GM12878 (cell line): ENCODE measurements around the gene TMEM225B. TPM values are rescaled to one million over a fixed set of nuclear protein-coding genes. Genes with fewer than 3 reads are reported as not detected.

Source experiments
- ATAC-seq: fragments of 200-7000 bp; cut with Tn5 transposase; 3 replicates; pipeline ENCODE4 v1.9.1; 2020; ENCODE audit warnings: mild to moderate bottlenecking, moderate library complexity
- BruUV-seq: library from RNA; stranded (reverse); fragments of 400-500 nt; replicated peaks from 2 replicates; lab custom pipeline; 2021; lab: Mats Ljungman, UMichigan
- CTCF ChIA-PET: fragments of 300-600 bp; sonication (Branson Sonifier 250); formaldehyde crosslinking; extraction: SDS; loops from one replicate; lab custom pipeline; 2021; ENCODE audit warnings: inconsistent platforms; lab: Yijun Ruan, JAX
- POLR2A ChIA-PET: fragments of 350-600 bp; formaldehyde crosslinking; extraction: SDS; loops from one replicate; lab custom pipeline; 2021; ENCODE audit warnings: inconsistent platforms; lab: Charles Lee
- RAD21 ChIA-PET: fragments of 300-600 bp; sonication (Branson Sonifier 250); formaldehyde crosslinking; loops from one replicate; lab custom pipeline; 2023; ENCODE audit warnings: antibody characterized with exemption; ENCODE audit not compliant: unreplicated experiment; lab: Charles Lee
- SMC1A ChIA-PET: fragments of 300-600 bp; sonication (Branson Sonifier 250); formaldehyde crosslinking; loops from one replicate; lab custom pipeline; 2023; ENCODE audit not compliant: unreplicated experiment, uncharacterized antibody; lab: Charles Lee
- DNase-seq: peaks from one replicate; pipeline ENCODE4 v3.0.0-alpha.2; 2011; ENCODE audit warnings: low read depth, low spot score
- FAIRE-seq: peaks from 3 replicates; lab custom pipeline; 2011; peaks lifted over from hg19 to GRCh38; lab: Jason Lieb, UNC
- H2AFZ ChIP-seq: 2 replicates; pipeline ENCODE4 v1.6.0; 2011; ENCODE audit warnings: low read depth, low read length, control low read depth; ENCODE audit not compliant: control insufficient read depth
- H3K27ac ChIP-seq: 2 replicates; pipeline ENCODE4 v1.5.1; 2011; ENCODE audit warnings: control low read depth; ENCODE audit not compliant: control insufficient read depth, insufficient read depth
- H3K27me3 ChIP-seq, 2 experiments: replicated peaks in 1 of 2; 2 replicates each; pipeline versions ENCODE4 v1.6.0 to v1.6.1; 2011; ENCODE audit warnings: low read length in 1 of 2; ENCODE audit not compliant: control insufficient read depth in 2 of 2, insufficient read depth in 2 of 2
- H3K36me3 ChIP-seq, 2 experiments: 2 replicates each; pipeline ENCODE4 v1.5.1; 2011; ENCODE audit warnings: low read length in 1 of 2; ENCODE audit not compliant: control insufficient read depth in 2 of 2, insufficient read depth in 2 of 2
- H3K4me1 ChIP-seq: 2 replicates; pipeline ENCODE4 v1.6.1; 2011; ENCODE audit warnings: mild to moderate bottlenecking, low read length, moderate library complexity, mixed read lengths; ENCODE audit not compliant: control insufficient read depth, insufficient read depth
- H3K4me2 ChIP-seq: 2 replicates; pipeline ENCODE4 v1.6.0; 2011; ENCODE audit warnings: control low read depth; ENCODE audit not compliant: control insufficient read depth, insufficient read depth
- H3K4me3 ChIP-seq: fragments of 200-600 bp; sonication (generic); 2 replicates; pipeline ENCODE4 v1.5.1; 2016
- H3K79me2 ChIP-seq: 2 replicates; pipeline ENCODE4 v1.6.0; 2011; ENCODE audit warnings: low read length; ENCODE audit not compliant: control insufficient read depth, insufficient read depth
- H3K9ac ChIP-seq: 2 replicates; pipeline ENCODE4 v1.8.0; 2011; ENCODE audit warnings: low read length, control low read depth, mixed read lengths; ENCODE audit not compliant: control insufficient read depth, insufficient read depth
- H3K9me3 ChIP-seq: replicated peaks from 3 replicates; pipeline ENCODE4 v1.5.1; 2011; ENCODE audit warnings: mild to moderate bottlenecking, low read length; ENCODE audit not compliant: control insufficient read depth, insufficient read depth
- H4K20me1 ChIP-seq: 2 replicates; pipeline ENCODE4 v1.6.0; 2011; ENCODE audit not compliant: control insufficient read depth, insufficient read depth
- ASH2L ChIP-seq: fragments of 300-600, 200-600 bp; sonication (generic); IDR thresholded peaks from 2 replicates; pipeline ENCODE4 v1.6.1; 2017; ENCODE audit warnings: low read depth, mild to moderate bottlenecking, borderline replicate concordance
- ATF2 ChIP-seq: IDR thresholded peaks from 2 replicates; pipeline ENCODE4 v1.6.1; 2012; ENCODE audit warnings: low read length, inconsistent platforms
- CUX1 ChIP-seq: IDR thresholded peaks from 2 replicates; pipeline ENCODE4 v1.6.1; 2012; ENCODE audit warnings: improper control_type of control experiment, low read depth, low read length; ENCODE audit not compliant: insufficient replicate concordance
- EGR1 ChIP-seq, 2 experiments: IDR thresholded peaks; 1 replicate in 1 of 2; 2 replicates in 1 of 2; pipeline ENCODE4 v1.6.1; 2011 to 2012; ENCODE audit warnings: low read depth in 2 of 2, low read length in 2 of 2, borderline replicate concordance in 1 of 2, mild to moderate bottlenecking in 1 of 2, moderate library complexity in 1 of 2
- GATAD2B ChIP-seq: fragments of 450-650 bp; conservative IDR thresholded peaks from 2 replicates; pipeline ENCODE4 v1.6.1; 2017; ENCODE audit warnings: low read depth, mild to moderate bottlenecking, moderate library complexity
- JUND ChIP-seq: IDR thresholded peaks from 2 replicates; pipeline ENCODE4 v1.6.1; 2012; ENCODE audit warnings: low read depth, mild to moderate bottlenecking, low read length, improper control_type of control experiment, moderate library complexity
- MTA3 ChIP-seq: IDR thresholded peaks from 2 replicates; pipeline ENCODE4 v1.6.1; 2012; ENCODE audit warnings: low read length, inconsistent platforms, borderline replicate concordance
- POU2F2 ChIP-seq: IDR thresholded peaks from 3 replicates; pipeline ENCODE4 v1.6.1; 2011; ENCODE audit warnings: low read depth, mild to moderate bottlenecking, low read length, borderline replicate concordance
- RELB ChIP-seq: fragments of 450-650 bp; IDR thresholded peaks from 2 replicates; pipeline ENCODE4 v1.6.1; 2017; ENCODE audit warnings: low read depth, mild to moderate bottlenecking, moderate library complexity
- RUNX3 ChIP-seq: IDR thresholded peaks from 2 replicates; pipeline ENCODE4 v1.6.1; 2012; ENCODE audit warnings: low read length, inconsistent platforms
- SKIL ChIP-seq: fragments of 450-650 bp; IDR thresholded peaks from 2 replicates; pipeline ENCODE4 v1.6.1; 2017; ENCODE audit warnings: mild to moderate bottlenecking, low read depth, inconsistent platforms; ENCODE audit not compliant: poor library complexity, severe bottlenecking
- SPI1 ChIP-seq: IDR thresholded peaks from 2 replicates; pipeline ENCODE4 v1.6.1; 2011; ENCODE audit warnings: low read depth, mild to moderate bottlenecking, low read length, moderate library complexity, borderline replicate concordance; ENCODE audit not compliant: insufficient read depth
- WGBS: methylation state at CpG from one replicate; pipeline ENCODE4 v1.1.6; 2016; ENCODE audit warnings: low lambda C conversion rate; ENCODE audit not compliant: insufficient replicate concordance, insufficient coverage; ENCODE audit errors: missing lambda C conversion rate; 5-methylcytosine and 5-hydroxymethylcytosine counted together
- in situ Hi-C: fragments of 300-500 bp; cut with MboI; formaldehyde crosslinking; loops from 9 replicates; pipeline ENCODE4 v1.14.3; 2018; ENCODE audit warnings: mixed read lengths
- intact Hi-C: fragments of 100-400 bp; cut with micrococcal nuclease; formaldehyde crosslinking; loops from one replicate; pipeline ENCODE4 v1.14.2; 2022; ENCODE audit not compliant: unreplicated experiment
- polyA plus RNA-seq, 11 experiments: library from polyadenylated mRNA; depleted of rRNA in 4 of 11; unstranded in 6 of 11; stranded (reverse) in 5 of 11; fragments of >200 nt; fragmentation: Nextera tagmentation in 4 of 11; fragmentation: Illumina TruSeq in 1 of 11; extraction: Ambion mirVana in 4 of 11; extraction: Trizol in 1 of 11; gene quantifications; 1 replicate in 1 of 11; 2 replicates in 10 of 11; pipeline versions ENCODE4 v1.2.1 to v1.2.3, GENCODE V29; 2011 to 2016; ENCODE audit warnings: inconsistent platforms in 2 of 11, missing spikeins in 2 of 11, low read depth in 1 of 11
- total RNA-seq, 4 experiments: library from RNA; depleted of rRNA in 3 of 4; stranded (reverse); fragments of >200 nt in 3 of 4; fragmentation: Illumina TruSeq in 1 of 4; extraction: Trizol in 1 of 4; gene quantifications; 2 replicates each; pipeline versions ENCODE4 v1.2.1 to v1.2.3, GENCODE V29; 2013 to 2021

TMEM225B gene
- total and polyA plus RNA-seq, 10 of the 15 experiments (the other 5 are each of a cell fraction or from before 2014, with no cell fraction given) = 0.22 to 1.9 (median 0.43) TPM

GRCh38 chr7:99562832-99563231 lies 35.2 kb upstream of the TMEM225B start:
- FAIRE-seq (no peak), ATAC-seq (no peak), DNase-seq (no peak)
- no peak overlapping the region for H3K4me2 ChIP-seq
- H3K27ac ChIP-seq = no peak overlapping the region
- H3K9ac ChIP-seq = no peak overlapping the region
- CTCF ChIA-PET = no interaction called here
- POLR2A ChIA-PET = no interaction called here
- in situ Hi-C loops = no loop called here
- SMC1A ChIA-PET = no interaction called here
- intact Hi-C loops = no loop called here
- 0 out of 2 replicates have a peak, but pooled peaks cover 2% of the 10 kb centered on the region for H4K20me1 ChIP-seq
- H3K4me3 ChIP-seq = no peak overlapping the region
- RAD21 ChIA-PET = no interaction called here
- peaks cover 33% of the 10 kb centered on the region for H3K79me2 ChIP-seq
- peaks cover 9 to 15% of the 10 kb centered on the region in 2 experiments for H3K36me3 ChIP-seq
- BruUV-seq = no TSS peak
- no peak overlapping the region for H2AFZ ChIP-seq
- H3K4me1 ChIP-seq = no peaks in the 10 kb centered on the region
- no peaks in the 10 kb centered on the region for H3K9me3 ChIP-seq
- WGBS = 87% methylated on average over 2 of the region's 2 CpGs
- no peaks in the 10 kb centered on the region for H3K27me3 ChIP-seq
- TF ChIP-seq RELB = no peak
- TF ChIP-seq EGR1 (IDR thresholded peaks at IDR 0.05; ENCODE audit: borderline replicate concordance in 1 of 2, low read depth in 2 of 2, low read length in 2 of 2) = no peak
- TF ChIP-seq GATAD2B = no peak
- TF ChIP-seq RUNX3 = no peak
- TF ChIP-seq SPI1 = no peak
- TF ChIP-seq POU2F2 = no peak
- no peak for TF ChIP-seq JUND
- TF ChIP-seq MTA3 = no peak
- TF ChIP-seq SKIL = no peak
- no peak for TF ChIP-seq ASH2L
- no peak for TF ChIP-seq CUX1
- TF ChIP-seq ATF2 = no peak
